SJCRH30 (cell line): Measurements from ENCODE around the gene KLHL8. TPM values are rescaled to one million over a fixed set of nuclear protein-coding genes. Genes with fewer than 3 reads are reported as not detected.

Experiments used
- DNase-seq, 2 experiments: peaks; one replicate each; pipeline ENCODE4 v3.0.0-alpha.2; 2015 to 2020
- H3K27ac ChIP-seq: fragments of 250-450 bp; sonication (Bioruptor Pico); 2 replicates; pipeline ENCODE4 v1.5.1; 2020; ENCODE audit warnings: mild to moderate bottlenecking, moderate library complexity
- H3K27me3 ChIP-seq: fragments of 250-450 bp; sonication (Bioruptor Pico); 2 replicates; pipeline ENCODE4 v1.5.1; 2020; ENCODE audit warnings: mild to moderate bottlenecking, moderate library complexity
- H3K36me3 ChIP-seq: fragments of 250-450 bp; sonication (Bioruptor Pico); 2 replicates; pipeline ENCODE4 v1.5.1; 2020; ENCODE audit warnings: mild to moderate bottlenecking, moderate library complexity
- H3K4me1 ChIP-seq: fragments of 250-450 bp; sonication (Bioruptor Pico); 2 replicates; pipeline ENCODE4 v1.5.1; 2020; ENCODE audit warnings: mild to moderate bottlenecking, moderate library complexity
- H3K4me3 ChIP-seq: fragments of 250-450 bp; sonication (Bioruptor Pico); 2 replicates; pipeline ENCODE4 v1.5.1; 2020; ENCODE audit warnings: mild to moderate bottlenecking, moderate library complexity
- H3K9me3 ChIP-seq: fragments of 250-450 bp; sonication (Bioruptor Pico); replicated peaks from 2 replicates; pipeline ENCODE4 v1.5.1; 2020; ENCODE audit warnings: mild to moderate bottlenecking, moderate library complexity
- total RNA-seq: library from RNA; depleted of rRNA; stranded (reverse); fragments of >200 nt; shearing (Covaris generic); gene quantifications from 2 replicates; pipeline ENCODE4 v1.2.3, GENCODE V29; 2014; rRNA removed

KLHL8 gene
- total RNA-seq, 1 experiment from 2014 or later, result 19.4 TPM

GRCh38 chr4:87114245-87115062, 106.0 kb downstream of the KLHL8 start:
- no peak for DNase-seq
- H3K4me3 ChIP-seq, result no peak overlapping the region

GRCh38 chr4:87112063-87112462, 108.4 kb downstream of the KLHL8 start:
- H3K36me3 ChIP-seq, result peaks cover 17% of the 10 kb centered on the region
- H3K4me3 ChIP-seq, result no peak overlapping the region
- H3K4me1 ChIP-seq, result peaks cover 15% of the 10 kb centered on the region
- H3K9me3 ChIP-seq, result no peaks in the 10 kb centered on the region
- DNase-seq, result no peak
- H3K27me3 ChIP-seq, result no peaks in the 10 kb centered on the region
- H3K27ac ChIP-seq, result no peak overlapping the region

More at GRCh38 chr4:87114245-87115062, 106.0 kb downstream of the KLHL8 start:
- Histone ChIP-seq H3K27ac (no peak overlapping the region), H3K36me3 (peaks cover 17% of the 10 kb centered on the region), H3K27me3 (no peaks in the 10 kb centered on the region), H3K9me3 (no peaks in the 10 kb centered on the region), H3K4me1 (peaks cover 10% of the 10 kb centered on the region)

Other genes starting within 250 kb of the KLHL8 start
- gene HSD17B13, start 102.3 kb upstream of the KLHL8 start, total RNA-seq, result 0.10 TPM in 1 of 2 replicates, not detected in the other
- gene HSD17B11, start 170.6 kb upstream of the KLHL8 start, total RNA-seq, result 57.9 and 62.5 TPM in 2 replicates
- 38.5 and 40.7 TPM in 2 replicates for gene NUDT9, start 202.0 kb upstream of the KLHL8 start, total RNA-seq